HepG2 (cell line): ENCODE data around the gene MRRF. TPM values are rescaled to one million over a fixed set of nuclear protein-coding genes. Genes with fewer than 3 reads are reported as not detected.

Experiments used
- ATAC-seq: fragments of 200-7000 bp; cut with Tn5 transposase; 3 replicates; pipeline ENCODE4 v1.9.1; 2020; ENCODE audit warnings: mild to moderate bottlenecking, moderate library complexity
- BruUV-seq: library from RNA; stranded (reverse); fragments of 400-500 nt; replicated peaks from 2 replicates; lab custom pipeline; 2021; lab: Mats Ljungman, UMichigan
- CTCF ChIA-PET: fragments of 300-600 bp; formaldehyde crosslinking; extraction: SDS; loops from one replicate; lab custom pipeline; 2021; ENCODE audit warnings: low total read pairs, inconsistent platforms, low intra/inter-chr PET ratio; lab: Yijun Ruan, JAX
- POLR2A ChIA-PET: fragments of 350-600 bp; sonication (Branson Sonifier 250); formaldehyde crosslinking; loops from one replicate; lab custom pipeline; 2020; ENCODE audit warnings: antibody characterized with exemption, inconsistent platforms; lab: Yijun Ruan, JAX
- DNase-seq: peaks from one replicate; pipeline ENCODE4 v3.0.0-alpha.2; 2015; ENCODE audit warnings: low spot score
- FAIRE-seq: peaks from 3 replicates; lab custom pipeline; 2011; peaks lifted over from hg19 to GRCh38; lab: Jason Lieb, UNC
- H2AFZ ChIP-seq: one replicate; pipeline ENCODE4 v1.6.1; 2011; ENCODE audit warnings: low read length, inconsistent platforms
- H3K27ac ChIP-seq: fragments of 300-600 bp; 3 replicates; pipeline ENCODE4 v1.8.0; 2011; ENCODE audit warnings: mixed run types, mild to moderate bottlenecking, mixed read lengths, low read length, inconsistent platforms; ENCODE audit not compliant: insufficient read depth; ENCODE audit errors: extremely low read length
- H3K27me3 ChIP-seq, 2 experiments: fragments of 200-600 bp in 1 of 2; 2 replicates in 1 of 2; 3 replicates in 1 of 2; pipeline versions ENCODE4 v1.6.0 to v1.8.0; 2011; ENCODE audit warnings: low read length in 2 of 2, mild to moderate bottlenecking in 2 of 2, moderate library complexity in 2 of 2, inconsistent platforms in 1 of 2; ENCODE audit not compliant: insufficient read depth in 2 of 2, control insufficient read depth in 1 of 2
- H3K36me3 ChIP-seq, 2 experiments: fragments of 200-600 bp in 1 of 2; replicated peaks in 1 of 2; 2 replicates in 1 of 2; 3 replicates in 1 of 2; pipeline versions ENCODE4 v1.5.1 to v1.8.0; 2011; ENCODE audit warnings: low read length in 2 of 2, inconsistent platforms in 1 of 2; ENCODE audit not compliant: insufficient read depth in 2 of 2, control insufficient read depth in 1 of 2
- H3K4me1 ChIP-seq: 2 replicates; pipeline ENCODE4 v1.5.1; 2012; ENCODE audit warnings: low read length, inconsistent platforms; ENCODE audit not compliant: insufficient read depth
- H3K4me2 ChIP-seq: 2 replicates; pipeline ENCODE4 v1.6.0; 2011; ENCODE audit warnings: low read depth, low read length, inconsistent platforms
- H3K4me3 ChIP-seq, 3 experiments: fragments of 200-600 bp in 1 of 3; sonication (generic), shearing (Covaris generic) in 1 of 3; replicated peaks in 1 of 3; 2 replicates each; pipeline ENCODE4 v1.5.1; 2011 to 2016; ENCODE audit warnings: low read length in 3 of 3, inconsistent platforms in 2 of 3, low read depth in 2 of 3, mild to moderate bottlenecking in 2 of 3, control low read depth in 1 of 3, mixed read lengths in 1 of 3; ENCODE audit not compliant: insufficient read depth in 1 of 3
- H3K79me2 ChIP-seq: one replicate; pipeline ENCODE4 v1.6.1; 2011; ENCODE audit warnings: low read length, inconsistent platforms; ENCODE audit not compliant: insufficient read depth
- H3K9ac ChIP-seq: 2 replicates; pipeline ENCODE4 v1.6.0; 2011; ENCODE audit warnings: mild to moderate bottlenecking, low read depth, low read length, inconsistent platforms; ENCODE audit not compliant: insufficient read depth
- H3K9me3 ChIP-seq: 2 replicates; pipeline ENCODE4 v1.5.1; 2012; ENCODE audit warnings: mild to moderate bottlenecking, low read length
- H4K20me1 ChIP-seq: 2 replicates; pipeline ENCODE4 v1.6.0; 2011; ENCODE audit warnings: inconsistent platforms, mild to moderate bottlenecking, low read length, moderate library complexity; ENCODE audit not compliant: insufficient read depth
- FOXO1 ChIP-seq: sonication (generic); formaldehyde crosslinking; IDR thresholded peaks from 2 replicates; pipeline ENCODE4 v1.4.0; 2020; ENCODE audit warnings: missing genetic modification reagents
- HNF4A ChIP-seq: sonication (generic); formaldehyde crosslinking; IDR thresholded peaks from 2 replicates; pipeline ENCODE4 v1.4.0; 2020; ENCODE audit warnings: missing genetic modification reagents
- PAX8 ChIP-seq: sonication (generic); formaldehyde crosslinking; IDR thresholded peaks from 2 replicates; pipeline ENCODE4 v1.8.0; 2022; ENCODE audit warnings: mild to moderate bottlenecking, missing genetic modification reagents, borderline replicate concordance
- PCBP1 ChIP-seq: fragments of 200-400 bp; formaldehyde crosslinking; IDR thresholded peaks from 2 replicates; pipeline ENCODE4 v1.6.1; 2017; ENCODE audit warnings: mild to moderate bottlenecking, low read depth, low read length, borderline replicate concordance
- PHB2 ChIP-seq: fragments of 450-650 bp; IDR thresholded peaks from 2 replicates; pipeline ENCODE4 v1.6.1; 2018; ENCODE audit not compliant: partially characterized antibody
- RBFOX2 ChIP-seq: fragments of 200-400 bp; formaldehyde crosslinking; IDR thresholded peaks from 2 replicates; pipeline ENCODE4 v1.6.1; 2017; ENCODE audit warnings: low read depth, mild to moderate bottlenecking, low read length
- SMAD9 ChIP-seq: sonication (generic); formaldehyde crosslinking; IDR thresholded peaks from 2 replicates; pipeline ENCODE4 v1.5.1; 2020; ENCODE audit warnings: mild to moderate bottlenecking, missing genetic modification reagents
- SRSF9 ChIP-seq: fragments of 200-400 bp; formaldehyde crosslinking; IDR thresholded peaks from 2 replicates; pipeline ENCODE4 v1.6.1; 2018; ENCODE audit warnings: borderline replicate concordance, mild to moderate bottlenecking, low read depth, low read length; ENCODE audit not compliant: insufficient read depth, poor library complexity, severe bottlenecking
- WIZ ChIP-seq: sonication (generic); formaldehyde crosslinking; IDR thresholded peaks from 2 replicates; pipeline ENCODE4 v1.5.1; 2020; ENCODE audit warnings: mild to moderate bottlenecking, missing genetic modification reagents
- XRCC5 ChIP-seq: fragments of 200-400 bp; formaldehyde crosslinking; optimal IDR thresholded peaks from 2 replicates; pipeline ENCODE3; 2017; ENCODE audit warnings: mild to moderate bottlenecking, low read length
- ZNF263 ChIP-seq: sonication (generic); formaldehyde crosslinking; IDR thresholded peaks from 2 replicates; pipeline ENCODE4 v1.4.0; 2020; ENCODE audit warnings: missing genetic modification reagents
- ZNF629 ChIP-seq: sonication (generic); formaldehyde crosslinking; conservative IDR thresholded peaks from 2 replicates; pipeline ENCODE4 v1.5.0; 2020; ENCODE audit warnings: missing genetic modification reagents
- ZNF644 ChIP-seq: IDR thresholded peaks from 2 replicates; pipeline ENCODE4 v1.6.1; 2016; ENCODE audit warnings: low read depth
- ZNF670 ChIP-seq: sonication (generic); formaldehyde crosslinking; IDR thresholded peaks from 2 replicates; pipeline ENCODE4 v1.8.0; 2022; ENCODE audit warnings: mild to moderate bottlenecking, missing genetic modification reagents, borderline replicate concordance
- ZNF746 ChIP-seq: sonication (generic); formaldehyde crosslinking; IDR thresholded peaks from 2 replicates; pipeline ENCODE4 v1.8.0; 2022; ENCODE audit warnings: mild to moderate bottlenecking, missing genetic modification reagents
- ZNF761 ChIP-seq: sonication (generic); formaldehyde crosslinking; conservative IDR thresholded peaks from 2 replicates; pipeline ENCODE4 v1.4.0; 2020; ENCODE audit warnings: mild to moderate bottlenecking, missing genetic modification reagents
- ZNF781 ChIP-seq: sonication (generic); formaldehyde crosslinking; IDR thresholded peaks from 2 replicates; pipeline ENCODE4 v1.5.1; 2020; ENCODE audit warnings: borderline replicate concordance, mild to moderate bottlenecking, missing genetic modification reagents; ENCODE audit errors: not compliant biosample characterization
- WGBS: methylation state at CpG from one replicate; pipeline ENCODE4 v1.1.6; 2017; ENCODE audit warnings: low lambda C conversion rate; 5-methylcytosine and 5-hydroxymethylcytosine counted together
- in situ Hi-C: cut with HindIII; loops from 2 replicates; pipeline ENCODE4 v1.10.0; 2017; ENCODE audit warnings: low pct_unique_long_range_greater_than_20kb; ENCODE audit not compliant: extremely low pct_ligation_motif_present
- intact Hi-C: fragments of 100-400 bp; cut with micrococcal nuclease; formaldehyde crosslinking; loops from one replicate; pipeline ENCODE4 v1.10.0; 2022; ENCODE audit not compliant: unreplicated experiment
- polyA plus RNA-seq, 8 experiments: library from polyadenylated mRNA; depleted of rRNA in 3 of 8; stranded (reverse) in 7 of 8; unstranded in 1 of 8; fragments of >200 nt; fragmentation: Illumina TruSeq in 4 of 8; extraction: Trizol in 4 of 8; gene quantifications; 2 replicates each; pipeline versions ENCODE4 v1.2.1 to v1.2.3, GENCODE V29; 2011 to 2016; ENCODE audit warnings: low read depth in 4 of 8, missing spikeins in 1 of 8, mixed read lengths in 1 of 8; ENCODE audit not compliant: insufficient read depth in 1 of 8
- total RNA-seq, 5 experiments: library from RNA; depleted of rRNA; stranded (reverse); fragments of >200 nt; fragmentation: Illumina TruSeq; extraction: Trizol; gene quantifications; 2 replicates each; pipeline ENCODE4 v1.2.3, GENCODE V29; 2016; ENCODE audit warnings: low read depth in 1 of 5
- TF ChIP-seq, protein P1 (sequence below): sonication (generic); formaldehyde crosslinking; IDR thresholded peaks from 2 replicates; pipeline ENCODE4 v1.8.0; 2022; ENCODE audit warnings: missing genetic modification reagents, low read depth, mild to moderate bottlenecking, borderline replicate concordance
- TF ChIP-seq, protein P2 (sequence below): sonication (generic); formaldehyde crosslinking; IDR thresholded peaks from 2 replicates; pipeline ENCODE4 v1.5.1; 2020; ENCODE audit warnings: mild to moderate bottlenecking, missing genetic modification reagents, borderline replicate concordance

MRRF gene
- total and polyA plus RNA-seq, 2 of the 13 experiments (the other 11 are each of a cell fraction or from before 2014, with no cell fraction given) = 37.3 to 44.3 TPM

DNA sequence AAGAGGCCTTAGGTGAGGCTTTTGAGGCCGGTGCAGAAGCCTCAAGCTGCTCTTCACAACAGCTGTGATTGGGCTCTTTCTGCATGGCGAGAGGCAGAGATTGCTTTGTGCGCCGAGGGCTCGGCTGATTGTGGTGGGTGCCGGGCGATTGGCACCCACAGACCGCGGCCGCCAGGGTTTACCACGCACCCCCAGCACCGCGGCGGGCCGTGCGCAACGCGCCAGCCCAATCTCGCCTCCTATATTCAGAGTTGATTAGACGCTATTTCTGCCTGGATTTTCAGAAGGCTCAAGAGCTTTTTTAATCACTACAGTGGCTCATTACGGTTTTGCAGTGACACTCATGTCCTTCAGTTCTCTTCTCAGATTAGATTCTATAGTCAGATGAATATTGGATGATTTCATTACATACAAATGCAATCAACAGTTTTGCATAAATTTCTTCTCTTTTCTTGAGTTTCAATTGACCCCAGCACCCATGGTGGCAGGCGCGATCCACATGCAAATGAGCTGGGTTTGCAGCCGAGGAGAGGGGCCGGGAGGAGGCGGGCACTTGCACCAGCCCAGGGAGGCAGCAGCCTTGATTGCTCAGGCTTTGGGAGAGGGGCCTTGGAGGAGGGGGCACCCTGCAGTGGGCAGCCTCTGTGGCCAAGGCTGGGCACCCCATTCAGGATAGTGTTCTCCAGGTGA lies 72.3 kb downstream of the MRRF start:
- H3K9ac ChIP-seq = no peak overlapping the region
- 45% methylated on average over 9 of the region's 26 CpGs for WGBS

DNA sequence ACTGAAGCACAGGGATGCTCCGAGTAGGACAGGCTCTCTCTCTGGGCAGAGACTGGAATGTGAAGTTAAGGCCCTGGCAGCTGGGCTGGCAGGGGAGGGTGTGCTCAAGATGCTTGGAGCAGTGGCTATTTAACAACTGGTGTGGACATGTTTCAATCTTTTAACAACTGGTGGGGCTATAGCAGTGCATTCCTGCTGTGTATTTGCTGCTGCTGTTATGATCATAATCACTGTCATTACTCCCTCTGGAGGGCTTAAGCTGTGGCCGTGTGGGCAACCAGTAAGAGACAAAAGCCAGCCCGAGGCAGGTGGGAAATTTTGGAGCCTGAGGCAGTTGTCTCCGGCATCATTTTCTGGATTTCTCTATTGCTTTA lies 72.9 kb downstream of the MRRF start:
- no peak for DNase-seq
- no peak overlapping the region for H3K4me2 ChIP-seq
- ChIA-PET CTCF (no interaction called here), POLR2A (no interaction called here)
- no peak overlapping the region for H3K4me3 ChIP-seq
- TF ChIP-seq PHB2 = no peak
- TF ChIP-seq WIZ (CRISPR knock-in tag) = no peak
- TF ChIP-seq, protein P1, sequence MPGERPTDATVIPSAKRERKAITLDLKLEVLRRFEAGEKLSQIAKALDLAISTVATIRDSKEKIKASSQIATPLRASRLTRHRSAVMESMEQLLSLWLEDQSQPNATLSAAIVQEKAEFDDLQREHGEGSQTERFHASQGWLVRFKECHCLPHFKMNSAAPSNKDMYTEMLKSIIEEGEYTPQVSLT = no peak
- no peak for TF ChIP-seq SMAD9
- no peak for TF ChIP-seq ZNF781
- no peak for TF ChIP-seq ZNF263 (CRISPR knock-in tag)
- in situ Hi-C loops (no loop called here), intact Hi-C loops (no loop called here)
- no peak for FAIRE-seq
- 0% methylated on average over 1 of the region's 4 CpGs for WGBS
- H4K20me1 ChIP-seq = no peaks in the 10 kb centered on the region
- no peaks in the 10 kb centered on the region for H3K79me2 ChIP-seq
- no peak overlapping the region for H3K9ac ChIP-seq
- BruUV-seq = no TSS peak
- H3K36me3 ChIP-seq = no peaks in the 10 kb centered on the region
- no peak overlapping the region for H2AFZ ChIP-seq
- no peak overlapping the region for H3K27ac ChIP-seq
- H3K4me1 ChIP-seq = no peaks in the 10 kb centered on the region
- no peaks in the 10 kb centered on the region for H3K9me3 ChIP-seq
- peaks cover 7 to 31% of the 10 kb centered on the region in 2 experiments; a peak in 4 of 5 replicates for H3K27me3 ChIP-seq
- no peak for ATAC-seq

More for the DNA sequence above, 72.3 kb downstream of the MRRF start:
- TF ChIP-seq ZNF644 (CRISPR knock-in tag) (no peak), ZNF746 (CRISPR knock-in tag) (no peak), FOXO1 (no peak), SRSF9 (no peak), RBFOX2 (no peak), ZNF670 (CRISPR knock-in tag) (no peak), PAX8 (no peak), ZNF761 (no peak), PCBP1 (no peak), ZNF629 (no peak), HNF4A (CRISPR knock-in tag) (no peak), XRCC5 (no peak)
- TF ChIP-seq, protein P2, sequence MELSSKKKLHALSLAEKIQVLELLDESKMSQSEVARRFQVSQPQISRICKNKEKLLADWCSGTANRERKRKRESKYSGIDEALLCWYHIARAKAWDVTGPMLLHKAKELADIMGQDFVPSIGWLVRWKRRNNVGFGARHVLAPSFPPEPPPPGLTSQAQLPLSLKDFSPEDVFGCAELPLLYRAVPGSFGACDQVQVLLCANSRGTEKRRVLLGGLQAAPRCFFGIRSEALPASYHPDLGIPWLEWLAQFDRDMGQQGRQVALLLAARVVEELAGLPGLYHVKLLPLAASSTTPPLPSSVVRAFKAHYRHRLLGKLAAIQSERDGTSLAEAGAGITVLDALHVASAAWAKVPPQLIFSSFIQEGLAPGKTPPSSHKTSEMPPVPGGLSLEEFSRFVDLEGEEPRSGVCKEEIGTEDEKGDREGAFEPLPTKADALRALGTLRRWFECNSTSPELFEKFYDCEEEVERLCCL (CRISPR knock-in tag) = no peak
- Histone ChIP-seq H3K4me1 (no peaks in the 10 kb centered on the region), H4K20me1 (no peaks in the 10 kb centered on the region), H3K79me2 (no peaks in the 10 kb centered on the region), H3K27ac (no peak overlapping the region), H2AFZ (no peak overlapping the region), H3K4me2 (no peak overlapping the region), H3K36me3 (no peaks in the 10 kb centered on the region), H3K4me3 (no peak overlapping the region), H3K27me3 (peaks cover 7 to 31% of the 10 kb centered on the region in 2 experiments; a peak in 4 of 5 replicates), H3K9me3 (no peaks in the 10 kb centered on the region)
- ChIA-PET POLR2A (no interaction called here), CTCF (no interaction called here)
- BruUV-seq = no TSS peak
- DNase-seq (no peak), FAIRE-seq (no peak), ATAC-seq (no peak)
- in situ Hi-C loops (no loop called here), intact Hi-C loops (no loop called here)
